Stimulated activated naive B cell treated with anti-CD40 and anti-IgM and Interleukin-4, amounts not matched to agents 10 μg/mL and 1 μg/mL and 100 μg/mL, for 72 hours (primary cell): ENCODE measurements around the gene SMCP.

Experiments
- ATAC-seq, 2 donors: fragments of 150-1000 bp; cut with Tn5 transposase; replicated peaks; 2 replicates each; pipeline ENCODE4 v1.10.0; 2021; ENCODE audit warnings: moderate library complexity in 1 of 2
- DNase-seq: peaks from one replicate; pipeline ENCODE4 v3.0.0; 2021
- H3K27ac Mint-ChIP-seq: one replicate; pipeline ENCODE4 v1.8.0; 2022; ENCODE audit warnings: mild to moderate bottlenecking, mixed read lengths
- H3K27me3 Mint-ChIP-seq, 2 donors: one replicate each; pipeline ENCODE4 v1.8.0; 2022; ENCODE audit warnings: mixed read lengths in 2 of 2
- H3K36me3 Mint-ChIP-seq, 2 donors: one replicate each; pipeline ENCODE4 v1.8.0; 2022; ENCODE audit warnings: mixed read lengths in 2 of 2, mild to moderate bottlenecking in 1 of 2
- H3K4me1 Mint-ChIP-seq, 2 donors: one replicate each; pipeline ENCODE4 v1.8.0; 2022; ENCODE audit warnings: mixed read lengths in 2 of 2, mild to moderate bottlenecking in 1 of 2
- H3K4me3 Mint-ChIP-seq, 2 donors: one replicate each; pipeline ENCODE4 v1.8.0; 2022; ENCODE audit warnings: mild to moderate bottlenecking in 2 of 2, mixed read lengths in 2 of 2, moderate library complexity in 1 of 2
- H3K9me3 Mint-ChIP-seq, 2 donors: one replicate each; pipeline ENCODE4 v1.8.0; 2022; ENCODE audit warnings: mixed read lengths in 2 of 2, mild to moderate bottlenecking in 1 of 2

The SMCP gene

GRCh38 chr1:152878042-152878441 lies at the start of gene SMCP:
SMCP (plus strand) TSS chr1:152878322; CDS start chr1:152884423, 6,101 bp downstream.
- H3K27ac Mint-ChIP-seq, result no peak within 1 kb of the TSS
- peaks cover 21 to 24% of the 10 kb centered on the region in 2 donors for H3K27me3 Mint-ChIP-seq
- ATAC-seq, result no peak
- DNase-seq, result no peak
- H3K9me3 Mint-ChIP-seq, result no peaks in the 10 kb centered on the region
- H3K36me3 Mint-ChIP-seq, result no peaks in the 10 kb centered on the region
- no peaks in the 10 kb centered on the region for H3K4me1 Mint-ChIP-seq
- H3K4me3 Mint-ChIP-seq, result no peak within 1 kb of the TSS

GRCh38 chr1:152836870-152837269 lies 41.3 kb upstream of the SMCP start:
- H3K9me3 Mint-ChIP-seq, result peaks cover 0 to 4% of the 10 kb centered on the region in 2 donors
- no peaks in the 10 kb centered on the region for H3K36me3 Mint-ChIP-seq
- peaks cover 7 to 8% of the 10 kb centered on the region in 2 donors for H3K27me3 Mint-ChIP-seq
- DNase-seq, result no peak
- H3K4me3 Mint-ChIP-seq, result no peak overlapping the region
- ATAC-seq, result no peak
- H3K27ac Mint-ChIP-seq, result no peak overlapping the region
- H3K4me1 Mint-ChIP-seq, result no peaks in the 10 kb centered on the region

- DNase-seq (no peak), ATAC-seq (no peak)
- Mint-ChIP-seq H3K4me3 (no peak within 1 kb of the TSS), H3K27me3 (peaks cover 16 to 26% of the 10 kb centered on the region in 2 donors), H3K36me3 (no peaks in the 10 kb centered on the region), H3K4me1 (no peaks in the 10 kb centered on the region), H3K9me3 (no peaks in the 10 kb centered on the region), H3K27ac (no peak within 1 kb of the TSS)
Observed at GRCh38 chr1:152842556-152842955, 35.6 kb upstream of the SMCP start, which contains the start of gene LCE6A. LCE6A (plus strand) TSS chr1:152842856; CDS start chr1:152843521, 665 bp downstream.

GRCh38 chr1:152855661-152856060 lies 22.5 kb upstream of the SMCP start:
- no peak for DNase-seq
- Mint-ChIP-seq H3K27me3 (peaks cover 10 to 15% of the 10 kb centered on the region in 2 donors), H3K36me3 (no peaks in the 10 kb centered on the region), H3K9me3 (no peaks in the 10 kb centered on the region), H3K27ac (no peak overlapping the region), H3K4me3 (no peak overlapping the region), H3K4me1 (no peaks in the 10 kb centered on the region)
- ATAC-seq, result no peak

DNA sequence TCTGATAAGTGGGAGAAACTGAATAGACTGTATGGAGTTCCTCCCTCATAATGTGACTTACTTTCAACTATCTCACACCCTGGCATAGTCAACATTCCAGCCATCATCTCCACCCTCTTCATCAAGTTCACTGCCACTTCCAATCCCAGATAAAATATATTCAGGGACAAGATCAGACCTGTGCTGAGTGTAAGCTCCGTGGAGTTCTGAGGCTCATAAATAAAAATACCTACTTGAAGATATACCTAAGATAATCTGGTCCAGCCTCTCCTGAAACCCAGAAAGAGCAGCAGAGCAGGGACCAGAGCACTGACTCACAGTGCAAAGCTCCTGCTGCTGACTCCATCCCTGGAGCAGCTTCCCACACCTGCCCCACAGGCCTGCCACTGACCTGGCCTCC lies 20.1 kb upstream of the SMCP start:
- Mint-ChIP-seq H3K27ac (no peak overlapping the region), H3K36me3 (no peaks in the 10 kb centered on the region), H3K9me3 (no peaks in the 10 kb centered on the region), H3K27me3 (peaks cover 14 to 20% of the 10 kb centered on the region in 2 donors), H3K4me1 (no peaks in the 10 kb centered on the region), H3K4me3 (no peak overlapping the region)
- ATAC-seq (no peak), DNase-seq (no peak)

DNA sequence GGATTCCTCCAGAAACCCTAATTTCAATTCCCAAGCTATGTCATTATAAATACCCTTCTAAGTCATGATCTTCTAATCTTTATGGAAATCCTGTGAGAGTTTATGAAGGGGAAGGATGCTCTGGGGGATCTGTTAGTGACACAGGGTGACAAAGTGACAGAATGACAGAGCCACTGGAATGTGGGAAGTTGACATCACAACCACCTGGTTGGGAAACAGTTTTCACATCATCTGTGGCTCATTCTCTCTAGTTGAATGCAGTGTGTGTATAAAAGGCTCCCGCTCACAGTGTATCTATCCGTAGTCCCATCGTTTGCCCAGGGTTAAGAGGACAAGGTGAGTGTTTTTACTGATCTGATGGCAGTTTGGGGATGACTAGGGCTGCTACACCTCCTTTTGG lies 18.4 kb upstream of the SMCP start, which contains the start of gene LCE7A:
Gene LCE7A (plus strand): TSS at position 301 of the 400 bp plus-strand sequence. CDS start 702 bp downstream, outside the sequence.
- Mint-ChIP-seq H3K4me3 (no peak within 1 kb of the TSS), H3K9me3 (no peaks in the 10 kb centered on the region), H3K27me3 (peaks cover 14 to 15% of the 10 kb centered on the region in 2 donors), H3K27ac (no peak within 1 kb of the TSS), H3K4me1 (no peaks in the 10 kb centered on the region), H3K36me3 (no peaks in the 10 kb centered on the region)
- no peak for ATAC-seq
- DNase-seq, result no peak

DNA sequence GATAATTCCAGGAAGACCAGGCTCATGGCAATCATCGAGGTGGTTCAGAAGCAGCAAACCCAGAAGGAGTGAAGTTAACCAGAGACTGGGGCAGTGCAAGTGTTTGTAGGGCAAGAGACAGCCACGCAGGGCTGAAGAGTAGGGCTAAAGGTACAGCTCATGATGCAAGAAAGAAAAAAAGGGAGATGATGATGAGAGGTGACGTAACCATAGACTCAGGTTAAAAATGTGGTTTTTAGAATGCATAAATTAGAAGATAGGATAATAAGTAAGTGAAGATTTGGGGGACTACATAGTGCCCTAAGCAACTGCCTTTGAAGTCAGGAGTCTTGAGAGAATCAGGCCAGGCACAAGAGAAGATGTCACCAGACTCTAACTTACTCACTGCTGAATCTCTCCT lies 18.0 kb upstream of the SMCP start:
- no peaks in the 10 kb centered on the region for H3K9me3 Mint-ChIP-seq
- no peaks in the 10 kb centered on the region for H3K4me1 Mint-ChIP-seq
- no peak overlapping the region for H3K27ac Mint-ChIP-seq
- H3K27me3 Mint-ChIP-seq, result peaks cover 14 to 15% of the 10 kb centered on the region in 2 donors
- DNase-seq, result no peak
- ATAC-seq, result no peak
- no peaks in the 10 kb centered on the region for H3K36me3 Mint-ChIP-seq
- no peak overlapping the region for H3K4me3 Mint-ChIP-seq

DNA sequence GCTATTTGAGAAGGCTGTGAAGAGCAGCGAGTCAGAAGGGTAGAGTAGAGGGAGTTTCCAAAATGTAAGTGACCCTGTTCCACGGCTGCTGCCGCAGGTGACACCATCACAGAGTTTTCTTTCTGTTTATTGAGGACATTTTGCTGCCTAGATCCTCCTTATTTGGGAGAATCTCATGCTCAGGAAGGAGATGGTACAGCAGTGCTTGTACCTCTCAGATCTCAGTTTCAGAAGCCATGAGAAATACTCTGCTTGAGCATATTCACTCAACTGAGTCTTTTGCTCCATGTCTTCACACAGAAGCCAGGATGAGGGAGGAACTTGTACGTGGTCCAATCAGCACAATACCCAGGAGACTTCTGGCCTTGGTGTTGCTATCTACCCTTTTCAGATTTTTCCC lies 16.7 kb upstream of the SMCP start:
- DNase-seq (no peak), ATAC-seq (no peak)
- H3K4me1 Mint-ChIP-seq, result no peaks in the 10 kb centered on the region
- H3K9me3 Mint-ChIP-seq, result no peaks in the 10 kb centered on the region
- no peak overlapping the region for H3K27ac Mint-ChIP-seq
- no peak overlapping the region for H3K4me3 Mint-ChIP-seq
- H3K36me3 Mint-ChIP-seq, result no peaks in the 10 kb centered on the region
- peaks cover 14 to 15% of the 10 kb centered on the region in 2 donors for H3K27me3 Mint-ChIP-seq

DNA sequence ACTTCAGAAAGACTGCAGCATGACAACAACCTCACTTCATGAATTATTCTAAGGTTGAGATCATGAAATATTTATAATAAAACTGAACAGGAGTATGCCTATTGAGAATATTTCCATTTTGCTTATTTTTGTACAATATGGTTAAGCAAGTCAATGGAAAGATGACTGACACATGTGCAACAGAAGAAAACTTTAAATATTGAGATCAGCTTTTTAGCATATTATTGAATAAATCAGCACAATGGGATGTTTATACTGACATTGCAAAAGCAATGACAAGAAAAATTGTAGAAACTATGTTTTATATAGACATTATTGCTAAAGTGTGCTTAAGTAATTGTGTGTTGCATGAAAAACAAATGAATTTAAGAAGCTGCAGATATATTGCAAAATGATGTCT lies 13.7 kb upstream of the SMCP start:
- Mint-ChIP-seq H3K36me3 (no peaks in the 10 kb centered on the region), H3K27ac (no peak overlapping the region), H3K27me3 (peaks cover 5% of the 10 kb centered on the region in 2 donors), H3K9me3 (no peaks in the 10 kb centered on the region), H3K4me1 (no peaks in the 10 kb centered on the region), H3K4me3 (no peak overlapping the region)
- no peak for DNase-seq
- ATAC-seq, result no peak

DNA sequence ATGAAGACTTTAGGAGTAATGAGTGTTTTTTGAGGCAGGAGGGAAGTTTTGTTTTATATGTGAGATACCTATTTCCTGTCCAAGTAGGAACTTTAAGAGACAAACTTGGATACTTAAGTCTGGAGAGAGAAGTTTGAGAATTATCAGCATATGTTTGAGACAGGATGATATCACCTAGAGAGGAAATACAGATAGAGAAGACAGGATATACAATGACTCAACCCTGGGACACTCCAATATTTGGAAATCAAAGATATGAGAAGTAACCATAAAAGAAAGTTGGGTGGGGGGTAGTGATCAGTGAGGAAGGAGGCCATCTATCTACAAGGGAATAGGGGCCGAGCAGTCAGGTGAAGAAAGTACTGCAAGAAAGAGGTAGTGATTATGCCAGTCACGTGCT lies 11.8 kb upstream of the SMCP start:
- H3K36me3 Mint-ChIP-seq, result no peaks in the 10 kb centered on the region
- H3K9me3 Mint-ChIP-seq, result no peaks in the 10 kb centered on the region
- DNase-seq (no peak), ATAC-seq (no peak)
- H3K4me3 Mint-ChIP-seq, result no peak overlapping the region
- H3K4me1 Mint-ChIP-seq, result no peaks in the 10 kb centered on the region
- no peak overlapping the region for H3K27ac Mint-ChIP-seq
- peaks cover 3 to 11% of the 10 kb centered on the region in 2 donors for H3K27me3 Mint-ChIP-seq

- Mint-ChIP-seq H3K27me3 (peaks cover 6 to 13% of the 10 kb centered on the region in 2 donors), H3K4me3 (no peak overlapping the region), H3K27ac (no peak overlapping the region), H3K9me3 (no peaks in the 10 kb centered on the region), H3K36me3 (no peaks in the 10 kb centered on the region), H3K4me1 (no peaks in the 10 kb centered on the region)
- ATAC-seq (peak; percentile 79 to 87), DNase-seq (peak; percentile 56)
Observed at GRCh38 chr1:152869808-152870419, 8.2 kb upstream of the SMCP start.

DNA sequence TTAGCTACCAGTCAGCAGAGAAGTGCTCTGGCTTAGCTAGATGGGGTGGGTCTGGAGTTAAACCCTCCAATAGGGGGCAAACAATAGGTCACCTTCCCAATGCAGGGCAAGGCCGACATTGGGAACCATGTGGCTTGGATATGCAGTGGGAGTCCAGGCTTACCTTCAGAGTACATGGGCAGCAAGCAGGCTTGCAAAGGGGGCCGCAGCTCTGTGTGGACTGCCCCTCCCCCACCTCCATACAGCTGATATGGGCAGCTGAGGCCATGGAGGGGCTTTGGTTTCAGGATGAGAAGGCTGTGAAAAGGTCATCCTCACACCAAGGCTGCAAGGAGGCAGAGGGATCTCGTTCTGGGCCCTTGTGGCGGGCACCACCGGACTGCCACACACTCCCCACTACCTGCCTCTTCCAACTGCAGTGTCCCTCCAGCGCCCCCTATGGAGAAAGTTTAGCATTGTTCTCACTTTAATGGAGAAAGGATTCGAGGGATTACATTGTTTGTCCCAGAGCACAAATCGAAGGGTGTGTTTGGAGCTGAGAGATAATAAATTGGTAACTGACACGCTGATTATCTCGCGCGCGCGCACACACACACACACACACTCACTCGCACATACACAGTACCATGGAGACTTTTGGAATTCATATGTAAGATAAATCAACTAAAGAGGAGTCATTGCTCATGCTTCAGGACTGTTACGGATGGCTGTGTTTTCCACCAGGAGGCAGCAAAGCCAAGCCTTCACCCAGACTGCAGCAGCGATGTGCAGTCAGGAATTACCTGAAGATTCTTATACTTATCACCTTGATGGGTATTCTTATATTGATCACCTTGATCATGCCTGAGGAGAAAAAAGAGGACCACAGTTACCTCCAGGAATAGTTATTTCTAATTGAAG lies 7.0 kb upstream of the SMCP start:
- no peaks in the 10 kb centered on the region for H3K4me1 Mint-ChIP-seq
- ATAC-seq (no peak), DNase-seq (no peak)
- no peaks in the 10 kb centered on the region for H3K9me3 Mint-ChIP-seq
- peaks cover 13 to 22% of the 10 kb centered on the region in 2 donors for H3K27me3 Mint-ChIP-seq
- H3K27ac Mint-ChIP-seq, result no peak overlapping the region
- no peak overlapping the region for H3K4me3 Mint-ChIP-seq
- no peaks in the 10 kb centered on the region for H3K36me3 Mint-ChIP-seq

DNA sequence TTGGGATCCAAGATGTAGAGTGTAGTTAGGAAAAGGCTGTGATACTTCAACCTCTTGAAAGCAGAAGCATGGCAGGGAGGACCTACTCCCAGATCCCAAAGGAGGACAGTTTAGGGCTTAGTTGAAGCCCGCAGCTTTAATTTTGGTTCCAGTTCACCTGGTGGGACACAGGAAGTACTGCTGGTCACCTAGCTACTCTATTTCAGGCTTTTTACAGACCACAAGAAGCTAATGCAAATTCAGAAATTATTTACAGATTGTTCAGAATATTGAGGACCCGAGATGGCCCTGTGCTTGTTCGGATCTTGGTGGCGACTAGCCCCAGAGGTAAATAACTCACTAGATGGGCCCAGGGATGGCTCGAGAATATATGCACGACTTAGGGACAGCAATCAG lies 6.4 kb upstream of the SMCP start:
- Mint-ChIP-seq H3K4me3 (no peak overlapping the region), H3K36me3 (no peaks in the 10 kb centered on the region), H3K9me3 (no peaks in the 10 kb centered on the region), H3K27ac (no peak overlapping the region), H3K27me3 (peaks cover 13 to 22% of the 10 kb centered on the region in 2 donors), H3K4me1 (no peaks in the 10 kb centered on the region)
- no peak for DNase-seq
- no peak for ATAC-seq

- Mint-ChIP-seq H3K27me3 (peaks cover 22 to 31% of the 10 kb centered on the region in 2 donors), H3K4me1 (no peaks in the 10 kb centered on the region), H3K4me3 (no peak overlapping the region), H3K27ac (no peak overlapping the region), H3K9me3 (no peaks in the 10 kb centered on the region), H3K36me3 (no peaks in the 10 kb centered on the region)
- DNase-seq (no peak), ATAC-seq (no peak)
Observed at GRCh38 chr1:152873495-152873894, 4.6 kb upstream of the SMCP start.

GRCh38 chr1:152876827-152877226 lies 1.3 kb upstream of the SMCP start:
- H3K27ac Mint-ChIP-seq, result no peak overlapping the region
- peaks cover 21 to 24% of the 10 kb centered on the region in 2 donors for H3K27me3 Mint-ChIP-seq
- ATAC-seq (no peak), DNase-seq (no peak)
- no peak overlapping the region for H3K4me3 Mint-ChIP-seq
- no peaks in the 10 kb centered on the region for H3K9me3 Mint-ChIP-seq
- no peaks in the 10 kb centered on the region for H3K4me1 Mint-ChIP-seq
- H3K36me3 Mint-ChIP-seq, result no peaks in the 10 kb centered on the region
